ENCODE results near the gene SLC25A53.

Gene SLC25A53

GRCh38 chrX:104165894-104166734 lies 9.3 kb upstream of the SLC25A53 start, which contains the start of gene FAM199X (continued):
- TF ChIP-seq AEBP2 (tag by site-specific recombination; IDR thresholded peaks at IDR 0.05; ENCODE audit: borderline replicate concordance), result no peak
- no peak for TF ChIP-seq ZNF670 (tag by site-specific recombination; IDR thresholded peaks at IDR 0.05; ENCODE audit: low read depth)
- no peak for TF ChIP-seq WT1 (tag by site-specific recombination; IDR thresholded peaks at IDR 0.05)
- TF ChIP-seq, protein P1, sequence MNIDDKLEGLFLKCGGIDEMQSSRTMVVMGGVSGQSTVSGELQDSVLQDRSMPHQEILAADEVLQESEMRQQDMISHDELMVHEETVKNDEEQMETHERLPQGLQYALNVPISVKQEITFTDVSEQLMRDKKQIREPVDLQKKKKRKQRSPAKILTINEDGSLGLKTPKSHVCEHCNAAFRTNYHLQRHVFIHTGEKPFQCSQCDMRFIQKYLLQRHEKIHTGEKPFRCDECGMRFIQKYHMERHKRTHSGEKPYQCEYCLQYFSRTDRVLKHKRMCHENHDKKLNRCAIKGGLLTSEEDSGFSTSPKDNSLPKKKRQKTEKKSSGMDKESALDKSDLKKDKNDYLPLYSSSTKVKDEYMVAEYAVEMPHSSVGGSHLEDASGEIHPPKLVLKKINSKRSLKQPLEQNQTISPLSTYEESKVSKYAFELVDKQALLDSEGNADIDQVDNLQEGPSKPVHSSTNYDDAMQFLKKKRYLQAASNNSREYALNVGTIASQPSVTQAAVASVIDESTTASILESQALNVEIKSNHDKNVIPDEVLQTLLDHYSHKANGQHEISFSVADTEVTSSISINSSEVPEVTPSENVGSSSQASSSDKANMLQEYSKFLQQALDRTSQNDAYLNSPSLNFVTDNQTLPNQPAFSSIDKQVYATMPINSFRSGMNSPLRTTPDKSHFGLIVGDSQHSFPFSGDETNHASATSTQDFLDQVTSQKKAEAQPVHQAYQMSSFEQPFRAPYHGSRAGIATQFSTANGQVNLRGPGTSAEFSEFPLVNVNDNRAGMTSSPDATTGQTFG (tag by site-specific recombination; IDR thresholded peaks at IDR 0.05; ENCODE audit: borderline replicate concordance), result no peak
- TF ChIP-seq ZNF114 (tag by site-specific recombination; IDR thresholded peaks at IDR 0.05), result no peak
- no peak for TF ChIP-seq ZNF837 (tag by site-specific recombination; IDR thresholded peaks at IDR 0.05)
- no peak for TF ChIP-seq SCRT1 (tag by site-specific recombination; IDR thresholded peaks at IDR 0.05; ENCODE audit: borderline replicate concordance)
- TF ChIP-seq ZNF112 (tag by site-specific recombination; IDR thresholded peaks at IDR 0.05), result no peak
- no peak for TF ChIP-seq ZNF174 (tag by site-specific recombination; IDR thresholded peaks at IDR 0.05)
- peak; percentile 69 for TF ChIP-seq SP3 (tag by site-specific recombination; IDR thresholded peaks at IDR 0.05)
- TF ChIP-seq ZNF600 (tag by site-specific recombination; IDR thresholded peaks at IDR 0.05), result 0 out of 2 replicates have a peak, but pooled peaks have one; percentile 21
- TF ChIP-seq ZNF221 (tag by site-specific recombination; IDR thresholded peaks at IDR 0.05; ENCODE audit: borderline replicate concordance), result no peak
- no peak for TF ChIP-seq ZNF843 (tag by site-specific recombination; IDR thresholded peaks at IDR 0.05)
- TF ChIP-seq ZNF660 (tag by site-specific recombination; IDR thresholded peaks at IDR 0.05), result 0 out of 2 replicates have a peak, but pooled peaks have one; percentile 29
- TF ChIP-seq ELK4 (IDR thresholded peaks at IDR 0.05; ENCODE audit: borderline replicate concordance, low read depth, low read length), result no peak; the same call in 1 of the 2 replicates
- no peak for TF ChIP-seq HOXA7 (CRISPR knock-in tag; IDR thresholded peaks at IDR 0.05; ENCODE audit: borderline replicate concordance)
- peak; percentile 73 for TF ChIP-seq ZBTB8A (tag by site-specific recombination; IDR thresholded peaks at IDR 0.05)
- peak; percentile 65; the same call in 1 of the 2 replicates for TF ChIP-seq ZNF324 (tag by site-specific recombination; IDR thresholded peaks at IDR 0.05)
- TF ChIP-seq ZNF488 (tag by site-specific recombination; IDR thresholded peaks at IDR 0.05), result no peak
- TF ChIP-seq YY2 (tag by site-specific recombination; IDR thresholded peaks at IDR 0.05), result no peak
- peak; percentile 42; the same call in 1 of the 2 replicates for TF ChIP-seq PATZ1 (tag by site-specific recombination; IDR thresholded peaks at IDR 0.05)
- TF ChIP-seq ZIC2 (tag by site-specific recombination; IDR thresholded peaks at IDR 0.05), result 0 out of 2 replicates have a peak, but pooled peaks have one; percentile 37
- TF ChIP-seq ZNF521 (tag by site-specific recombination; IDR thresholded peaks at IDR 0.05), result no peak
- TF ChIP-seq ZXDB (tag by site-specific recombination; IDR thresholded peaks at IDR 0.05), result peak; percentile 61
- TF ChIP-seq SP2 (tag by site-specific recombination; IDR thresholded peaks at IDR 0.05), result peak; percentile 77
- no peak for TF ChIP-seq ZNF629 (tag by site-specific recombination; IDR thresholded peaks at IDR 0.05)
- no peak for TF ChIP-seq BCL11B (tag by site-specific recombination; IDR thresholded peaks at IDR 0.05; ENCODE audit: low read depth)
- no peak for TF ChIP-seq GFI1B (tag by site-specific recombination; IDR thresholded peaks at IDR 0.05)
- TF ChIP-seq KLF7 (tag by site-specific recombination; IDR thresholded peaks at IDR 0.05; ENCODE audit: borderline replicate concordance), result no peak
- no peak for TF ChIP-seq ZNF513 (tag by site-specific recombination; IDR thresholded peaks at IDR 0.05)

Data from HEK293 (cell line).